Ovary (tissue), 9 donors: Measurements from ENCODE around the gene IFI30. TPM values are rescaled to one million over a fixed set of nuclear protein-coding genes. Genes with fewer than 3 reads are reported as not detected.

ENCODE experiments used
- DNase-seq, 5 donors: peaks; one replicate each; pipeline ENCODE4 v3.0.0-alpha.2; 2019 to 2020
- H3K27ac ChIP-seq, 2 donors: fragments of 200-600 bp; one replicate each; pipeline versions ENCODE4 v1.5.1 to v1.8.0; 2019 to 2022
- H3K27me3 ChIP-seq: fragments of 200-600 bp; one replicate; pipeline ENCODE4 v1.8.0; 2022
- H3K36me3 ChIP-seq: fragments of 200-600 bp; sonication (generic); one replicate; pipeline ENCODE4 v1.5.1; 2019
- H3K4me1 ChIP-seq: one replicate; pipeline ENCODE4 v1.8.1; 2013; ENCODE audit warnings: mild to moderate bottlenecking, moderate library complexity; ENCODE audit not compliant: insufficient read depth
- H3K4me3 ChIP-seq: fragments of 200-600 bp; sonication (generic); one replicate; pipeline ENCODE4 v1.5.1; 2017
- H3K9me3 ChIP-seq, 2 donors: fragments of 200-600 bp in 1 of 2; sonication (generic) in 1 of 2; one replicate each; pipeline versions ENCODE4 v1.5.1 to v1.8.1; 2013 to 2019; ENCODE audit warnings: mild to moderate bottlenecking in 1 of 2, moderate library complexity in 1 of 2
- EP300 ChIP-seq: sonication (generic); formaldehyde crosslinking; IDR thresholded peaks from one replicate; pipeline ENCODE4 v1.6.1; 2017; ENCODE audit warnings: antibody characterized with exemption
- POLR2A ChIP-seq: fragments of 450-650 bp; IDR thresholded peaks from one replicate; pipeline ENCODE4 v1.6.1; 2017; ENCODE audit warnings: antibody characterized with exemption, mild to moderate bottlenecking, moderate library complexity
- WGBS, 3 donors: extraction: QIAGEN DNeasy Blood & Tissue Kit in 1 of 3; methylation state at CpG; one replicate each; pipeline versions ENCODE4 v1.1.5 to v1.1.7; 2013 to 2017; 5-methylcytosine and 5-hydroxymethylcytosine counted together
- intact Hi-C, 4 donors: fragments of 100-400 bp; cut with DNase I; formaldehyde crosslinking; loops; one replicate each; pipeline versions ENCODE4 v1.11.0 to v1.15.1; 2022 to 2023
- polyA plus RNA-seq, 2 donors: library from polyadenylated mRNA; stranded (reverse); fragments of 200-250 nt in 1 of 2; fragments of 350-450 nt in 1 of 2; fragmentation: Illumina TruSeq in 1 of 2; extraction: RNeasy Lipid Tissue Mini Kit (QIAGEN cat#74804) in 1 of 2; gene quantifications; one replicate each; pipeline ENCODE4 v1.2.3, GENCODE V29; 2013 to 2014
- total RNA-seq, 7 donors: library from RNA; depleted of rRNA in 2 of 7; stranded (reverse); fragments of >200 nt in 2 of 7; fragmentation: NEBNext Ultra II Directional in 3 of 7; extraction: Animal tissue kit (Norgen Biotek cat#: 25700) in 3 of 7; gene quantifications; one replicate each; pipeline versions ENCODE4 v1.1.0 to v1.2.4, GENCODE V29; 2016 to 2023
- TF ChIP-seq, protein P1 (sequence below), 3 donors: fragments of 450-650 bp in 2 of 3; fragments of 200-600 bp in 1 of 3; IDR thresholded peaks; one replicate each; pipeline versions ENCODE4 v1.5.1 to v1.8.0; 2016 to 2022; ENCODE audit warnings: antibody characterized with exemption in 3 of 3, mild to moderate bottlenecking in 1 of 3
- donor health status: DM: no; HTN: no; CAD: no; lungs with moderate emphysema.
- donor health status: DM: no; HTN: no; CAD: no.
- donor health status: Bipolar disorder and iron deficiency.
- donor health status: DM: yes; HTN: yes; CAD: no.
- donor health status: DM: no; HTN: no; CAD: no.
- donor health status: DM: yes; HTN: yes; CAD: no.

IFI30 gene
- total and polyA plus RNA-seq, 9 donors = 10.1 to 70.9 (median 21.8) TPM

DNA sequence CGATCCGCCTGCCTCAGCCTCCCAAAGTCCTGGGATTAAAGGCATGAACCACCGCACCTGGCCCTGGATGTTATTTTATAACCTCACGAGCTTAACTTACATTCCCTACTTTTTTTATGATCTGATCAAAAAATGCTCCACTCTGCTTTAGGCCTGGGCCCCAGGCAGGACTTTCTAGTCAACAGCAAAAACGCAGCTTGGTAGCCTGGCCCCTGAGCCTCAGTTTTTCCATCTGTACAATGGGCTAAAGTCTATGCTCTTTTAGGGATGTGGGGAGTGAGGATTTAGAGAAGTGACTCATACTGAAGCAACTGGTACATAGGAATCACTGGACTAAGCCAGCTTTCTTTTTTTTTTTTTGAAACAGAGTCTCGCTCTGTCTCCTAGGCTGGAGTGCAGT is 32.6 kb upstream of the IFI30 start:
- no peak overlapping the region for H3K27ac ChIP-seq
- intact Hi-C loops = no loop called here
- H3K4me3 ChIP-seq = no peak overlapping the region
- H3K9me3 ChIP-seq = no peaks in the 10 kb centered on the region
- DNase-seq = no peak
- no peaks in the 10 kb centered on the region for H3K4me1 ChIP-seq
- no peaks in the 10 kb centered on the region for H3K27me3 ChIP-seq
- no peaks in the 10 kb centered on the region for H3K36me3 ChIP-seq
- TF ChIP-seq EP300 (no peak), POLR2A (no peak)
- TF ChIP-seq, protein P1, sequence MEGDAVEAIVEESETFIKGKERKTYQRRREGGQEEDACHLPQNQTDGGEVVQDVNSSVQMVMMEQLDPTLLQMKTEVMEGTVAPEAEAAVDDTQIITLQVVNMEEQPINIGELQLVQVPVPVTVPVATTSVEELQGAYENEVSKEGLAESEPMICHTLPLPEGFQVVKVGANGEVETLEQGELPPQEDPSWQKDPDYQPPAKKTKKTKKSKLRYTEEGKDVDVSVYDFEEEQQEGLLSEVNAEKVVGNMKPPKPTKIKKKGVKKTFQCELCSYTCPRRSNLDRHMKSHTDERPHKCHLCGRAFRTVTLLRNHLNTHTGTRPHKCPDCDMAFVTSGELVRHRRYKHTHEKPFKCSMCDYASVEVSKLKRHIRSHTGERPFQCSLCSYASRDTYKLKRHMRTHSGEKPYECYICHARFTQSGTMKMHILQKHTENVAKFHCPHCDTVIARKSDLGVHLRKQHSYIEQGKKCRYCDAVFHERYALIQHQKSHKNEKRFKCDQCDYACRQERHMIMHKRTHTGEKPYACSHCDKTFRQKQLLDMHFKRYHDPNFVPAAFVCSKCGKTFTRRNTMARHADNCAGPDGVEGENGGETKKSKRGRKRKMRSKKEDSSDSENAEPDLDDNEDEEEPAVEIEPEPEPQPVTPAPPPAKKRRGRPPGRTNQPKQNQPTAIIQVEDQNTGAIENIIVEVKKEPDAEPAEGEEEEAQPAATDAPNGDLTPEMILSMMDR (IDR thresholded peaks at IDR 0.05) = no peak
- WGBS, 3 donors = 94 to 97% (median 96%) methylated on average over 6 of the region's 6 CpGs

- intact Hi-C loops = no loop called here
- Histone ChIP-seq H3K9me3 (no peaks in the 10 kb centered on the region), H3K27ac (no peak overlapping the region), H3K4me1 (no peaks in the 10 kb centered on the region), H3K27me3 (no peaks in the 10 kb centered on the region), H3K4me3 (no peak overlapping the region), H3K36me3 (no peaks in the 10 kb centered on the region)
- no peak for DNase-seq
- 92 to 97% (median 94%) methylated on average over 3 of the region's 3 CpGs for WGBS, 3 donors
- TF ChIP-seq, protein P1 (IDR thresholded peaks at IDR 0.05) = no peak
- TF ChIP-seq POLR2A = no peak
- no peak for TF ChIP-seq EP300
These were observed 29.7 kb upstream of the IFI30 start for GRCh38 chr19:18143902-18144301.

GRCh38 chr19:18144361-18144760 is 29.3 kb upstream of the IFI30 start:
- intact Hi-C loops = no loop called here
- no peaks in the 10 kb centered on the region for H3K9me3 ChIP-seq
- no peaks in the 10 kb centered on the region for H3K27me3 ChIP-seq
- no peak overlapping the region for H3K4me3 ChIP-seq
- no peak overlapping the region for H3K27ac ChIP-seq
- TF ChIP-seq, protein P1 (IDR thresholded peaks at IDR 0.05) = no peak
- TF ChIP-seq EP300 (no peak), POLR2A (no peak)
- no peak for DNase-seq
- no peaks in the 10 kb centered on the region for H3K36me3 ChIP-seq
- no peaks in the 10 kb centered on the region for H3K4me1 ChIP-seq
- WGBS, 3 donors = 87 to 90% (median 90%) methylated on average over 16 of the region's 16 CpGs

- no peaks in the 10 kb centered on the region for H3K4me1 ChIP-seq
- no peaks in the 10 kb centered on the region for H3K9me3 ChIP-seq
- H3K4me3 ChIP-seq = no peak overlapping the region
- no peak overlapping the region for H3K27ac ChIP-seq
- intact Hi-C loops = no loop called here
- H3K36me3 ChIP-seq = no peaks in the 10 kb centered on the region
- TF ChIP-seq, protein P1 (IDR thresholded peaks at IDR 0.05) = no peak
- TF ChIP-seq EP300 (no peak), POLR2A (no peak)
- H3K27me3 ChIP-seq = no peaks in the 10 kb centered on the region
- WGBS, 3 donors = 94 to 95% (median 94%) methylated on average over 28 of the region's 28 CpGs
- DNase-seq = no peak
These were observed 28.7 kb upstream of the IFI30 start for GRCh38 chr19:18144906-18145305.
